HepG2 (cell line): ENCODE data around the gene RTP1. TPM values are rescaled to one million over a fixed set of nuclear protein-coding genes. Genes with fewer than 3 reads are reported as not detected.

Experiments used
- HNF4A ChIP-seq: sonication (generic); formaldehyde crosslinking; IDR thresholded peaks from 2 replicates; pipeline ENCODE4 v1.4.0; 2020; ENCODE audit warnings: missing genetic modification reagents
- KAT7 ChIP-seq: IDR thresholded peaks from 2 replicates; pipeline ENCODE4 v1.6.1; 2018; ENCODE audit warnings: borderline replicate concordance, missing compliant biosample characterization
- MAFF ChIP-seq: IDR thresholded peaks from 2 replicates; pipeline ENCODE4 v1.6.1; 2011; ENCODE audit warnings: low read depth, low read length, improper control_type of control experiment
- MEF2D ChIP-seq: sonication (generic); formaldehyde crosslinking; IDR thresholded peaks from 2 replicates; pipeline ENCODE4 v1.5.1; 2020; ENCODE audit warnings: mild to moderate bottlenecking, missing genetic modification reagents
- NCOA5 ChIP-seq: sonication (generic); formaldehyde crosslinking; IDR thresholded peaks from 2 replicates; pipeline ENCODE4 v1.4.0; 2020; ENCODE audit warnings: missing genetic modification reagents
- REPIN1 ChIP-seq: sonication (generic); formaldehyde crosslinking; IDR thresholded peaks from 2 replicates; pipeline ENCODE4 v1.8.0; 2022; ENCODE audit warnings: missing genetic modification reagents, low read depth, mild to moderate bottlenecking, borderline replicate concordance
- SOX5 ChIP-seq: IDR thresholded peaks from 2 replicates; pipeline ENCODE4 v1.6.1; 2016; ENCODE audit warnings: borderline replicate concordance
- TAF1 ChIP-seq: sonication (generic); formaldehyde crosslinking; IDR thresholded peaks from 2 replicates; pipeline ENCODE4 v1.4.0; 2020; ENCODE audit warnings: missing genetic modification reagents
- TMF1 ChIP-seq: sonication (generic); formaldehyde crosslinking; IDR thresholded peaks from 2 replicates; pipeline ENCODE4 v1.8.1; 2022; ENCODE audit warnings: low read depth, missing genetic modification reagents
- YY1 ChIP-seq: IDR thresholded peaks from 2 replicates; pipeline ENCODE4 v1.6.1; 2011; ENCODE audit warnings: low read length, low read depth, moderate library complexity, mild to moderate bottlenecking; ENCODE audit not compliant: insufficient read depth, insufficient replicate concordance
- ZNF343 ChIP-seq: sonication (generic); formaldehyde crosslinking; IDR thresholded peaks from 2 replicates; pipeline ENCODE4 v1.4.0; 2020; ENCODE audit warnings: mild to moderate bottlenecking, missing genetic modification reagents
- ZNF350 ChIP-seq: sonication (generic); formaldehyde crosslinking; IDR thresholded peaks from 2 replicates; pipeline ENCODE4 v1.4.0; 2020; ENCODE audit warnings: mild to moderate bottlenecking, low read depth, missing genetic modification reagents, borderline replicate concordance
- ZNF766 ChIP-seq: sonication (generic); formaldehyde crosslinking; IDR thresholded peaks from 2 replicates; pipeline ENCODE4 v1.5.0; 2020; ENCODE audit warnings: missing genetic modification reagents, borderline replicate concordance
- polyA plus RNA-seq, 8 experiments: library from polyadenylated mRNA; depleted of rRNA in 3 of 8; stranded (reverse) in 7 of 8; unstranded in 1 of 8; fragments of >200 nt; fragmentation: Illumina TruSeq in 4 of 8; extraction: Trizol in 4 of 8; gene quantifications; 2 replicates each; pipeline versions ENCODE4 v1.2.1 to v1.2.3, GENCODE V29; 2011 to 2016; ENCODE audit warnings: low read depth in 4 of 8, missing spikeins in 1 of 8, mixed read lengths in 1 of 8; ENCODE audit not compliant: insufficient read depth in 1 of 8
- total RNA-seq, 5 experiments: library from RNA; depleted of rRNA; stranded (reverse); fragments of >200 nt; fragmentation: Illumina TruSeq; extraction: Trizol; gene quantifications; 2 replicates each; pipeline ENCODE4 v1.2.3, GENCODE V29; 2016; ENCODE audit warnings: low read depth in 1 of 5
- TF ChIP-seq, protein P1 (sequence below): IDR thresholded peaks from 2 replicates; pipeline ENCODE4 v1.4.0; 2020; ENCODE audit warnings: mild to moderate bottlenecking, missing genetic modification reagents
- TF ChIP-seq, protein P2 (sequence below): sonication (generic); formaldehyde crosslinking; IDR thresholded peaks from 2 replicates; pipeline ENCODE4 v1.5.0; 2020; ENCODE audit warnings: missing genetic modification reagents
- TF ChIP-seq, protein P3 (sequence below): IDR thresholded peaks from 2 replicates; pipeline ENCODE4 v1.6.1; 2016; ENCODE audit warnings: low read depth
- TF ChIP-seq, protein P4 (sequence below): sonication (generic); formaldehyde crosslinking; IDR thresholded peaks from 2 replicates; pipeline ENCODE4 v1.8.1; 2022; ENCODE audit warnings: low read depth, mild to moderate bottlenecking, missing genetic modification reagents
- TF ChIP-seq, protein P5 (sequence below): sonication (generic); formaldehyde crosslinking; IDR thresholded peaks from 2 replicates; pipeline ENCODE4 v1.5.0; 2020; ENCODE audit warnings: missing genetic modification reagents
- TF ChIP-seq, protein P6 (sequence below): sonication (generic); formaldehyde crosslinking; IDR thresholded peaks from 2 replicates; pipeline ENCODE4 v1.4.0; 2020; ENCODE audit warnings: low read depth, mild to moderate bottlenecking, missing genetic modification reagents

Gene RTP1
- total and polyA plus RNA-seq, 2 of the 13 experiments (the other 11 are each of a cell fraction or from before 2014, with no cell fraction given), result not detected

DNA sequence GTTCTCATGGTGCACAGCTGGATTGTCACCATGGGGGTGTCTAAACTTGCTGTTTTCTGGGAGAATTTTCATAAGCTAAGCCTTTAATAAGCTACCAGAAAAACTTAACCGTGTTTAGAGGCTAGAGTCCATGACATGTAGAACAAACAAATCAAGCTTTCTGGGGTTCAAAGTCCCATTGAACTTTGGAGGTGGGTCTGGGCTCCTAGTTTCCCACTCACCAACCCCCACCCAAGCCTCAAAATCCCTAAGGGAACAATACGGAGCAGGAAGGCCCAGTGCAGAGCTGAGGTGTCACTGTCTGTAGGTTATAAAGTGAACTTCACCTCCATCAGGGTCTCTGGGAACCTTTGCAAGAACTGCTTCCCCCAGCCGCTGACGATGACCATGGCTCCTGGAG is 25.5 kb downstream of the RTP1 start (continued):
- TF ChIP-seq, protein P1, sequence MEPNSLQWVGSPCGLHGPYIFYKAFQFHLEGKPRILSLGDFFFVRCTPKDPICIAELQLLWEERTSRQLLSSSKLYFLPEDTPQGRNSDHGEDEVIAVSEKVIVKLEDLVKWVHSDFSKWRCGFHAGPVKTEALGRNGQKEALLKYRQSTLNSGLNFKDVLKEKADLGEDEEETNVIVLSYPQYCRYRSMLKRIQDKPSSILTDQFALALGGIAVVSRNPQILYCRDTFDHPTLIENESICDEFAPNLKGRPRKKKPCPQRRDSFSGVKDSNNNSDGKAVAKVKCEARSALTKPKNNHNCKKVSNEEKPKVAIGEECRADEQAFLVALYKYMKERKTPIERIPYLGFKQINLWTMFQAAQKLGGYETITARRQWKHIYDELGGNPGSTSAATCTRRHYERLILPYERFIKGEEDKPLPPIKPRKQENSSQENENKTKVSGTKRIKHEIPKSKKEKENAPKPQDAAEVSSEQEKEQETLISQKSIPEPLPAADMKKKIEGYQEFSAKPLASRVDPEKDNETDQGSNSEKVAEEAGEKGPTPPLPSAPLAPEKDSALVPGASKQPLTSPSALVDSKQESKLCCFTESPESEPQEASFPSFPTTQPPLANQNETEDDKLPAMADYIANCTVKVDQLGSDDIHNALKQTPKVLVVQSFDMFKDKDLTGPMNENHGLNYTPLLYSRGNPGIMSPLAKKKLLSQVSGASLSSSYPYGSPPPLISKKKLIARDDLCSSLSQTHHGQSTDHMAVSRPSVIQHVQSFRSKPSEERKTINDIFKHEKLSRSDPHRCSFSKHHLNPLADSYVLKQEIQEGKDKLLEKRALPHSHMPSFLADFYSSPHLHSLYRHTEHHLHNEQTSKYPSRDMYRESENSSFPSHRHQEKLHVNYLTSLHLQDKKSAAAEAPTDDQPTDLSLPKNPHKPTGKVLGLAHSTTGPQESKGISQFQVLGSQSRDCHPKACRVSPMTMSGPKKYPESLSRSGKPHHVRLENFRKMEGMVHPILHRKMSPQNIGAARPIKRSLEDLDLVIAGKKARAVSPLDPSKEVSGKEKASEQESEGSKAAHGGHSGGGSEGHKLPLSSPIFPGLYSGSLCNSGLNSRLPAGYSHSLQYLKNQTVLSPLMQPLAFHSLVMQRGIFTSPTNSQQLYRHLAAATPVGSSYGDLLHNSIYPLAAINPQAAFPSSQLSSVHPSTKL, result peak; percentile 31; the same call in 1 of the 2 replicates
- TF ChIP-seq MAFF (no peak), TAF1 (CRISPR knock-in tag) (no peak), ZNF343 (CRISPR knock-in tag) (no peak), MEF2D (CRISPR knock-in tag) (0 out of 2 replicates have a peak, but pooled peaks have one; percentile 41), HNF4A (CRISPR knock-in tag) (peak; percentile 83), ZNF766 (CRISPR knock-in tag) (no peak), YY1 (no peak), TMF1 (CRISPR knock-in tag) (no peak), NCOA5 (CRISPR knock-in tag) (no peak), KAT7 (CRISPR knock-in tag) (no peak), ZNF350 (CRISPR knock-in tag) (0 out of 2 replicates have a peak, but pooled peaks have one; percentile 20), REPIN1 (CRISPR knock-in tag) (no peak), SOX5 (peak; percentile 16; the same call in 1 of the 2 replicates)
- TF ChIP-seq, protein P2, sequence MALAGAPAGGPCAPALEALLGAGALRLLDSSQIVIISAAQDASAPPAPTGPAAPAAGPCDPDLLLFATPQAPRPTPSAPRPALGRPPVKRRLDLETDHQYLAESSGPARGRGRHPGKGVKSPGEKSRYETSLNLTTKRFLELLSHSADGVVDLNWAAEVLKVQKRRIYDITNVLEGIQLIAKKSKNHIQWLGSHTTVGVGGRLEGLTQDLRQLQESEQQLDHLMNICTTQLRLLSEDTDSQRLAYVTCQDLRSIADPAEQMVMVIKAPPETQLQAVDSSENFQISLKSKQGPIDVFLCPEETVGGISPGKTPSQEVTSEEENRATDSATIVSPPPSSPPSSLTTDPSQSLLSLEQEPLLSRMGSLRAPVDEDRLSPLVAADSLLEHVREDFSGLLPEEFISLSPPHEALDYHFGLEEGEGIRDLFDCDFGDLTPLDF (CRISPR knock-in tag), result no peak
- TF ChIP-seq, protein P3, sequence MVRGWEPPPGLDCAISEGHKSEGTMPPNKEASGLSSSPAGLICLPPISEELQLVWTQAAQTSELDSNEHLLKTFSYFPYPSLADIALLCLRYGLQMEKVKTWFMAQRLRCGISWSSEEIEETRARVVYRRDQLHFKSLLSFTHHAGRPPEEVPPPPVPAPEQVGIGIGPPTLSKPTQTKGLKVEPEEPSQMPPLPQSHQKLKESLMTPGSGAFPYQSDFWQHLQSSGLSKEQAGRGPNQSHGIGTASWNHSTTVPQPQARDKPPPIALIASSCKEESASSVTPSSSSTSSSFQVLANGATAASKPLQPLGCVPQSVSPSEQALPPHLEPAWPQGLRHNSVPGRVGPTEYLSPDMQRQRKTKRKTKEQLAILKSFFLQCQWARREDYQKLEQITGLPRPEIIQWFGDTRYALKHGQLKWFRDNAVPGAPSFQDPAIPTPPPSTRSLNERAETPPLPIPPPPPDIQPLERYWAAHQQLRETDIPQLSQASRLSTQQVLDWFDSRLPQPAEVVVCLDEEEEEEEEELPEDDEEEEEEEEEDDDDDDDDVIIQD (CRISPR knock-in tag), result no peak
- TF ChIP-seq, protein P4, sequence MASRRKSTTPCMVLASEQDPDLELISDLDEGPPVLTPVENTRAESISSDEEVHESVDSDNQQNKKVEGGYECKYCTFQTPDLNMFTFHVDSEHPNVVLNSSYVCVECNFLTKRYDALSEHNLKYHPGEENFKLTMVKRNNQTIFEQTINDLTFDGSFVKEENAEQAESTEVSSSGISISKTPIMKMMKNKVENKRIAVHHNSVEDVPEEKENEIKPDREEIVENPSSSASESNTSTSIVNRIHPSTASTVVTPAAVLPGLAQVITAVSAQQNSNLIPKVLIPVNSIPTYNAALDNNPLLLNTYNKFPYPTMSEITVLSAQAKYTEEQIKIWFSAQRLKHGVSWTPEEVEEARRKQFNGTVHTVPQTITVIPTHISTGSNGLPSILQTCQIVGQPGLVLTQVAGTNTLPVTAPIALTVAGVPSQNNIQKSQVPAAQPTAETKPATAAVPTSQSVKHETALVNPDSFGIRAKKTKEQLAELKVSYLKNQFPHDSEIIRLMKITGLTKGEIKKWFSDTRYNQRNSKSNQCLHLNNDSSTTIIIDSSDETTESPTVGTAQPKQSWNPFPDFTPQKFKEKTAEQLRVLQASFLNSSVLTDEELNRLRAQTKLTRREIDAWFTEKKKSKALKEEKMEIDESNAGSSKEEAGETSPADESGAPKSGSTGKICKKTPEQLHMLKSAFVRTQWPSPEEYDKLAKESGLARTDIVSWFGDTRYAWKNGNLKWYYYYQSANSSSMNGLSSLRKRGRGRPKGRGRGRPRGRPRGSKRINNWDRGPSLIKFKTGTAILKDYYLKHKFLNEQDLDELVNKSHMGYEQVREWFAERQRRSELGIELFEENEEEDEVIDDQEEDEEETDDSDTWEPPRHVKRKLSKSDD, result no peak
- TF ChIP-seq, protein P5, sequence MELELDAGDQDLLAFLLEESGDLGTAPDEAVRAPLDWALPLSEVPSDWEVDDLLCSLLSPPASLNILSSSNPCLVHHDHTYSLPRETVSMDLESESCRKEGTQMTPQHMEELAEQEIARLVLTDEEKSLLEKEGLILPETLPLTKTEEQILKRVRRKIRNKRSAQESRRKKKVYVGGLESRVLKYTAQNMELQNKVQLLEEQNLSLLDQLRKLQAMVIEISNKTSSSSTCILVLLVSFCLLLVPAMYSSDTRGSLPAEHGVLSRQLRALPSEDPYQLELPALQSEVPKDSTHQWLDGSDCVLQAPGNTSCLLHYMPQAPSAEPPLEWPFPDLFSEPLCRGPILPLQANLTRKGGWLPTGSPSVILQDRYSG (CRISPR knock-in tag), result no peak
- TF ChIP-seq, protein P6, sequence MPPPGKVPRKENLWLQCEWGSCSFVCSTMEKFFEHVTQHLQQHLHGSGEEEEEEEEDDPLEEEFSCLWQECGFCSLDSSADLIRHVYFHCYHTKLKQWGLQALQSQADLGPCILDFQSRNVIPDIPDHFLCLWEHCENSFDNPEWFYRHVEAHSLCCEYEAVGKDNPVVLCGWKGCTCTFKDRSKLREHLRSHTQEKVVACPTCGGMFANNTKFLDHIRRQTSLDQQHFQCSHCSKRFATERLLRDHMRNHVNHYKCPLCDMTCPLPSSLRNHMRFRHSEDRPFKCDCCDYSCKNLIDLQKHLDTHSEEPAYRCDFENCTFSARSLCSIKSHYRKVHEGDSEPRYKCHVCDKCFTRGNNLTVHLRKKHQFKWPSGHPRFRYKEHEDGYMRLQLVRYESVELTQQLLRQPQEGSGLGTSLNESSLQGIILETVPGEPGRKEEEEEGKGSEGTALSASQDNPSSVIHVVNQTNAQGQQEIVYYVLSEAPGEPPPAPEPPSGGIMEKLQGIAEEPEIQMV (CRISPR knock-in tag), result no peak
